Gastrocnemius medialis (tissue), 4 donors: Measurements from ENCODE around the gene ZNF236. TPM values are rescaled to one million over a fixed set of nuclear protein-coding genes. Genes with fewer than 3 reads are reported as not detected.
"Not testable (repeated sequence)": the region's sequence is repeated elsewhere in the genome, so short reads cannot be mapped to it uniquely, and the experiment has no call there.

Experiments
- ATAC-seq, 2 donors: fragments of 150-250 bp; one replicate each; pipeline ENCODE4 v1.9.1; 2016
- DNase-seq, 2 donors: peaks; one replicate each; pipeline ENCODE4 v3.0.0-alpha.2; 2019
- H3K27ac ChIP-seq, 4 donors: fragments of 200-600 bp; sonication (generic); 1 replicate in 1 of 4; 2 replicates in 3 of 4; pipeline ENCODE4 v1.5.1; 2016 to 2018; ENCODE audit warnings: mild to moderate bottlenecking in 2 of 4, moderate library complexity in 1 of 4
- H3K27me3 ChIP-seq, 3 donors: fragments of 200-600 bp; sonication (generic) in 2 of 3; 1 replicate in 1 of 3; 2 replicates in 2 of 3; pipeline versions ENCODE4 v1.5.1 to v1.6.0; 2016 to 2019; ENCODE audit warnings: mild to moderate bottlenecking in 1 of 3, moderate library complexity in 1 of 3
- H3K36me3 ChIP-seq, 2 donors: fragments of 200-600 bp; sonication (generic) in 1 of 2; one replicate each; pipeline ENCODE4 v1.5.1; 2017 to 2018
- H3K4me1 ChIP-seq, 2 donors: fragments of 200-600 bp; sonication (generic) in 1 of 2; one replicate each; pipeline ENCODE4 v1.5.1; 2016 to 2017; ENCODE audit warnings: mild to moderate bottlenecking in 2 of 2
- H3K4me3 ChIP-seq, 4 donors: fragments of 200-600 bp; sonication (generic) in 3 of 4; 1 replicate in 1 of 4; 2 replicates in 3 of 4; pipeline ENCODE4 v1.5.1; 2016 to 2019; ENCODE audit warnings: mild to moderate bottlenecking in 2 of 4
- H3K9me3 ChIP-seq, 3 donors: fragments of 200-600 bp; sonication (generic) in 2 of 3; 1 replicate in 1 of 3; 2 replicates in 2 of 3; pipeline ENCODE4 v1.5.1; 2016 to 2019
- CTCF ChIP-seq, 5 experiments: fragments of 450-650 bp in 3 of 5; fragments of 200-600 bp in 2 of 5; sonication (generic) in 2 of 5; IDR thresholded peaks in 4 of 5; conservative IDR thresholded peaks in 1 of 5; 1 replicate in 4 of 5; 2 replicates in 1 of 5; pipeline ENCODE4 v1.5.1; 2016 to 2019; ENCODE audit warnings: antibody characterized with exemption in 5 of 5, mild to moderate bottlenecking in 3 of 5, moderate library complexity in 3 of 5
- POLR2A ChIP-seq, 2 donors: fragments of 450-650 bp; IDR thresholded peaks; one replicate each; pipeline ENCODE4 v1.6.1; 2017; ENCODE audit warnings: antibody characterized with exemption in 2 of 2, mild to moderate bottlenecking in 2 of 2, moderate library complexity in 2 of 2
- in situ Hi-C, 4 donors: fragments of 200-750 bp; cut with MboI; loops; one replicate each; pipeline versions ENCODE4 v1.15.0 to v1.8.0; 2017; ENCODE audit warnings: low sequenced_read_pairs in 4 of 4
- intact Hi-C: fragments of 100-400 bp; cut with DNase I; formaldehyde crosslinking; loops from one replicate; pipeline ENCODE4 v1.15.1; 2023; ENCODE audit warnings: low total_unique reads
- total RNA-seq, 4 donors: library from RNA; depleted of rRNA; stranded (reverse); fragments of >200 nt; gene quantifications; one replicate each; pipeline versions ENCODE4 v1.1.0 to v1.2.3, GENCODE V29; 2016

ZNF236 gene
- total RNA-seq, 4 donors from 2014 or later: 6.2 to 7.1 (median 6.5) TPM

- Histone ChIP-seq H3K9me3 (no peaks in the 10 kb centered on the region), H3K36me3 (no peaks in the 10 kb centered on the region), H3K4me1 (peaks cover 9 to 10% of the 10 kb centered on the region in 2 donors), H3K4me3 (no peak overlapping the region), H3K27ac (no peak overlapping the region), H3K27me3 (peaks cover 0 to 5% (median 2%) of the 10 kb centered on the region in 3 donors)
- TF ChIP-seq POLR2A (IDR thresholded peaks at IDR 0.05) (no peak), CTCF (IDR thresholded peaks at IDR 0.05 in 4 of 5, conservative IDR thresholded peaks at IDR 0.05 in 1 of 5) (no peak)
- intact Hi-C loops: no loop called here
- ATAC-seq (no peak), DNase-seq (no peak)
- in situ Hi-C loops: loop anchor here in 2 of 4 donors (5.0 to 25.0 kb wide), 2 partner anchors 176 to 181 kb away; no protein-coding TSS in a partner anchor
Measured at GRCh38 chr18:76806301-76806700, 16.1 kb upstream of the ZNF236 start.

- no peaks in the 10 kb centered on the region for H3K36me3 ChIP-seq
- H3K27me3 ChIP-seq: no peaks in the 10 kb centered on the region
- no peak overlapping the region for H3K27ac ChIP-seq
- intact Hi-C loops (no loop called here), in situ Hi-C loops (loop anchor here in 2 of 4 donors (5.0 to 25.0 kb wide), 2 partner anchors 174 to 179 kb away; no protein-coding TSS in a partner anchor)
- TF ChIP-seq POLR2A (IDR thresholded peaks at IDR 0.05) (no peak), CTCF (IDR thresholded peaks at IDR 0.05 in 4 of 5, conservative IDR thresholded peaks at IDR 0.05 in 1 of 5) (no peak)
- H3K4me3 ChIP-seq: no peak overlapping the region
- no peaks in the 10 kb centered on the region for H3K9me3 ChIP-seq
- DNase-seq (no peak), ATAC-seq (no peak)
- peaks cover 3% of the 10 kb centered on the region in 2 donors for H3K4me1 ChIP-seq
Measured at GRCh38 chr18:76808561-76808960, 13.8 kb upstream of the ZNF236 start.

DNA sequence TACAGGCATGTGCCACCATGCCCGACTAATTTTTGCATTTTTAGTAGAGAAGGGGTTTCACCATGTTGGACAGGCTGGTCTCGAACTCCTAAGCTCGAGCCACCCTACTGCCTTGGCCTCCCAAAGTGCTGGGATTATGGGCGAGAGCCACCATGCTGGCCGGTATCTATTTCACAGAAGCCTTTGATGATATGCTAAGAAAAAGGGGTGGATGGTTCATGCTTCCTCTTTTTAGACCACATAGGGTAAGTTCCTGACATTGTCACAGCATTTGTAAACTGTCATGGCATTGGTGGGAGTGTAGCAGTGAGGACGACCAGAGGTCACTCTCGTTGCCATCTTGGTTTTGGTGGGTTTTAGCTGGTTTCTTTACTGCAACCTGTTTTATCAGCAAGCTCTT is 10.8 kb upstream of the ZNF236 start:
- intact Hi-C loops, H3K36me3 ChIP-seq, H3K4me3 ChIP-seq, H3K27me3 ChIP-seq, H3K9me3 ChIP-seq, DNase-seq, H3K27ac ChIP-seq, ATAC-seq, H3K4me1 ChIP-seq: not testable (repeated sequence)
- in situ Hi-C loops: loop anchor here in 2 of 4 donors (10.0 to 25.0 kb wide), 2 partner anchors 173 to 176 kb away; no protein-coding TSS in a partner anchor

DNA sequence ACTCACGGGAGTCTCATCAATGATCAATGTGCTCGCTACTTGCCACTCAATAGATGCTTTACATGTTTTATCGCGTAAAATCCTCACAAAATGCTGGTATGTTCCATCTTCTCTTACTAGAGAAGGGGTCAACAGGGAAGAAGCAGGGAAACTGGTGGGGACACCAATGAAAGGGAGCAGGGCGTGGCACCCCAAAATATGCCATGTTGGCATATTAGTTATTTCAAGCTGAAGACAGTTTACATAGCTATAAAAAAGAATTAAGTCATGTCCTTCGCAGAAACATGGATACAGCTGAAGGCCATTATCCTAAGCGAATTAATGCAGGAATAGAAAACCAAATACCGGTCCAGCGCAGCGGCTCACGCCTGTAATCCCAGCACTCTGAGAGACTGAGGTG is 8.1 kb upstream of the ZNF236 start:
- H3K4me1 ChIP-seq: no peaks in the 10 kb centered on the region
- no peaks in the 10 kb centered on the region for H3K27me3 ChIP-seq
- intact Hi-C loops: no loop called here
- no peak overlapping the region for H3K27ac ChIP-seq
- DNase-seq (no peak), ATAC-seq (no peak)
- H3K36me3 ChIP-seq: no peaks in the 10 kb centered on the region
- H3K9me3 ChIP-seq: no peaks in the 10 kb centered on the region
- no peak overlapping the region for H3K4me3 ChIP-seq
- in situ Hi-C loops: loop anchor here in 2 of 4 donors (10.0 to 25.0 kb wide), 2 partner anchors 171 to 173 kb away; no protein-coding TSS in a partner anchor
- TF ChIP-seq CTCF (IDR thresholded peaks at IDR 0.05 in 4 of 5, conservative IDR thresholded peaks at IDR 0.05 in 1 of 5) (no peak), POLR2A (IDR thresholded peaks at IDR 0.05) (no peak)

- ATAC-seq: no peak
- Histone ChIP-seq H3K27me3 (no peaks in the 10 kb centered on the region), H3K27ac (no peak overlapping the region), H3K36me3 (no peaks in the 10 kb centered on the region), H3K9me3 (no peaks in the 10 kb centered on the region), H3K4me1 (peaks cover 5 to 10% of the 10 kb centered on the region in 2 donors), H3K4me3 (no peak overlapping the region)
- no peak for TF ChIP-seq POLR2A (IDR thresholded peaks at IDR 0.05)
- no peak for TF ChIP-seq CTCF (IDR thresholded peaks at IDR 0.05 in 4 of 5, conservative IDR thresholded peaks at IDR 0.05 in 1 of 5)
- in situ Hi-C loops: loop anchor here in 2 of 4 donors (10.0 to 25.0 kb wide), 2 partner anchors 169 to 171 kb away; no protein-coding TSS in a partner anchor
- DNase-seq: no peak
- intact Hi-C loops: no loop called here
Measured at GRCh38 chr18:76816127-76816526, 6.2 kb upstream of the ZNF236 start.
